ENCODE data around the gene KCNH8. TPM values are rescaled to one million over a fixed set of nuclear protein-coding genes. Genes with fewer than 3 reads are reported as not detected.

Gene KCNH8
- total and polyA plus RNA-seq, 2 experiments from 2014 or later = not detected

DNA sequence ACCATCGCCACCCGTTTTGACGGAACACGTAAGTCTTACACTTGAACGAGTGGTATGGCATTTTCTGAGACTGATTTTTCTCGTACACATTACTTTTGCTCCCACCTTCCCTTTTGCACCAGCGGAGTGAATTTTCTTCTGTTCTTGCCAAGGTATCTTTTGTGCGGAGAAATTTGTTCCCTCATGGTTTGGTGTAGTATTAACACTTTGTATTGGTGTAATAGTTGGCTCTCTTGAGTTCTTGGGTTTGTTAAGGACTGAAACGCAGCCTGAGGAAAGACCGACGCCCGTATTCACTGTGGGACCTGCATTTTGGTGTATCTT is 420 bp downstream of the KCNH8 start:
- Histone ChIP-seq H3K27ac (no peak overlapping the region), H3K4me1 (ENCODE audit: insufficient read depth) (no peaks in the 10 kb centered on the region), H3K36me3 (ENCODE audit: low read depth) (no peaks in the 10 kb centered on the region), H3K79me2 (ENCODE audit: insufficient read depth) (no peaks in the 10 kb centered on the region), H3K9ac (no peak overlapping the region), H3K9me3 (ENCODE audit: low read depth) (no peaks in the 10 kb centered on the region), H4K20me1 (ENCODE audit: insufficient read depth) (no peaks in the 10 kb centered on the region), H3K27me3 (replicated peaks; ENCODE audit: insufficient read depth) (peaks cover 15% of the 10 kb centered on the region), H3F3A (ENCODE audit: insufficient read depth) (no peaks in the 10 kb centered on the region), H2AFZ (no peak overlapping the region), H3K4me2 (ENCODE audit: unreplicated experiment) (no peak overlapping the region), H3K9me2 (ENCODE audit: insufficient read depth) (no peaks in the 10 kb centered on the region), H3K4me3 (no peak overlapping the region)
- no peak for TF ChIP-seq EZH2 (IDR thresholded peaks at IDR 0.05; ENCODE audit: insufficient read depth, poor library complexity, severe bottlenecking)
- 6 to 7% methylated on average over 12 of the region's 12 CpGs for WGBS, 2 experiments (ENCODE audit: low coverage in 1 of 2, low lambda C conversion rate in 2 of 2, missing lambda C conversion rate in 2 of 2)
- DNase-seq = peak; percentile 0
- in situ Hi-C loops (cut with MboI) = no loop called here

DNA sequence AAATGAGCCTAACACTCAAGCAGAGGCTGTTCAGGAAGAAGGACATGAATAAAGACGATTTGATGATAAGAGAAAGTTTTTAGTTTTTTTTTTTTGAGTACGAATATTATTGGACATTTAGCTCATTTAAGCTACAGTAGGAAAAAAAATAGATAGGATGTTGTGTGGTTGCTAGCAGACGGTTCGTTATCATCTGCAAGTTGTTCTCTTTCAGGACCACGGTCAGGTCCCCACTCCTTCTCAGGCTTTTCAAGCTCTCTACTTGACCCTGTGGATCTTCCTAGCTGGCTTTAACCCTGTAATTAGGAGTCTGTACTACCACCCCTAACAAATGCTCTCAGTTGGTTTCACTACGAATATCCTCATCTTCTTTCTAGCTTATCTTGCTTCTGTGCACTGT is 1.1 kb downstream of the KCNH8 start:
- H2AFZ ChIP-seq = no peak overlapping the region
- peaks cover 15% of the 10 kb centered on the region for H3K27me3 ChIP-seq (replicated peaks; ENCODE audit: insufficient read depth)
- no peaks in the 10 kb centered on the region for H3K4me1 ChIP-seq (ENCODE audit: insufficient read depth)
- H3K27ac ChIP-seq = no peak overlapping the region
- H3F3A ChIP-seq (ENCODE audit: insufficient read depth) = no peaks in the 10 kb centered on the region
- TF ChIP-seq EZH2 (IDR thresholded peaks at IDR 0.05; ENCODE audit: insufficient read depth, poor library complexity, severe bottlenecking) (no peak), EZH2phosphoT487 (IDR thresholded peaks at IDR 0.05; ENCODE audit: insufficient read depth, low read depth) (no peak)
- H3K79me2 ChIP-seq (ENCODE audit: insufficient read depth) = no peaks in the 10 kb centered on the region
- in situ Hi-C loops (cut with MboI) = no loop called here
- no peaks in the 10 kb centered on the region for H3K36me3 ChIP-seq (ENCODE audit: low read depth)
- H3K4me3 ChIP-seq = no peak overlapping the region
- H3K4me2 ChIP-seq (ENCODE audit: unreplicated experiment) = no peak overlapping the region
- H3K9ac ChIP-seq = no peak overlapping the region
- WGBS, 2 experiments (ENCODE audit: low coverage in 1 of 2, low lambda C conversion rate in 2 of 2, missing lambda C conversion rate in 2 of 2) = 3% methylated on average over 6 of the region's 6 CpGs
- peak; percentile 29 for DNase-seq
- H3K9me3 ChIP-seq (ENCODE audit: low read depth) = no peaks in the 10 kb centered on the region
- no peaks in the 10 kb centered on the region for H4K20me1 ChIP-seq (ENCODE audit: insufficient read depth)
- H3K9me2 ChIP-seq (ENCODE audit: insufficient read depth) = no peaks in the 10 kb centered on the region

- H3K36me3 ChIP-seq (ENCODE audit: low read depth) = no peaks in the 10 kb centered on the region
- H3K9me2 ChIP-seq (ENCODE audit: insufficient read depth) = no peaks in the 10 kb centered on the region
- H3K4me1 ChIP-seq (ENCODE audit: insufficient read depth) = no peaks in the 10 kb centered on the region
- peaks cover 15% of the 10 kb centered on the region for H3K27me3 ChIP-seq (replicated peaks; ENCODE audit: insufficient read depth)
- no peaks in the 10 kb centered on the region for H3K9me3 ChIP-seq (ENCODE audit: low read depth)
- H4K20me1 ChIP-seq (ENCODE audit: insufficient read depth) = no peaks in the 10 kb centered on the region
- no peak overlapping the region for H3K27ac ChIP-seq
- no peak overlapping the region for H3K9ac ChIP-seq
- no peak overlapping the region for H3K4me3 ChIP-seq
- no peaks in the 10 kb centered on the region for H3K79me2 ChIP-seq (ENCODE audit: insufficient read depth)
- no peak overlapping the region for H2AFZ ChIP-seq
- H3F3A ChIP-seq (ENCODE audit: insufficient read depth) = no peaks in the 10 kb centered on the region
- 12 to 16% methylated on average over 1 of the region's 1 CpG for WGBS, 2 experiments (ENCODE audit: low coverage in 1 of 2, low lambda C conversion rate in 2 of 2, missing lambda C conversion rate in 2 of 2)
- no peak overlapping the region for H3K4me2 ChIP-seq (ENCODE audit: unreplicated experiment)
- no peak for DNase-seq
- no peak for TF ChIP-seq EZH2phosphoT487 (IDR thresholded peaks at IDR 0.05; ENCODE audit: insufficient read depth, low read depth)
- TF ChIP-seq EZH2 (IDR thresholded peaks at IDR 0.05; ENCODE audit: insufficient read depth, poor library complexity, severe bottlenecking) = no peak
- in situ Hi-C loops (cut with MboI) = no loop called here
Measured at GRCh38 chr3:19151171-19151570, 2.9 kb downstream of the KCNH8 start.

DNA sequence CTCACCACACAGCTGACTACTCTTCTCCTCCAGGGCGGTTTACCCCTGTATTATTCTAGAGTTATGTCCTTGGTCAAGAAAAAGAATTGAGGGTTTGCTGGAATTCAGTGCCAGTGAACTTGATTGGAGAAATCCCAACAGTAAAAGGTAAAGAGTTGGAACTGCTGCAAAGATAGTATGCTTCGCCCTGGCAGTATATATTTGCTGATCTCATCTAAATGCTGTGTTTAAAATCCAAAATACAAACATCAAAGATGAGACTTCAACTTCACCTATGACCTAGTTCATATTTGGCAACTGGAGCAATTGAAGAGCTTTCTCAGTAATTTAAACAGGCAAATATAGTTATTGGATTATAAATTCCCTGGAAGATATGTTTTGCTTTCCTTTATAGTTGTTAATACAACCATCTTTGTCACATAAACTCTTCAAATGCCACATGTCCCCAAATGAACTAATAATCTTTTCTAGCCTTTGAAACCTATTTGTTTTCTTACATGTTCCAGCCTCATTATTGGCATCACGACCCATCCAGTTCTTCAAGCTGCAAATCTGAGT is 6.5 kb downstream of the KCNH8 start:
- TF ChIP-seq EZH2phosphoT487 (IDR thresholded peaks at IDR 0.05; ENCODE audit: insufficient read depth, low read depth) (no peak), EZH2 (IDR thresholded peaks at IDR 0.05; ENCODE audit: insufficient read depth, poor library complexity, severe bottlenecking) (no peak)
- H3K4me3 ChIP-seq = no peak overlapping the region
- no peak overlapping the region for H3K27ac ChIP-seq
- no peaks in the 10 kb centered on the region for H3F3A ChIP-seq (ENCODE audit: insufficient read depth)
- H3K79me2 ChIP-seq (ENCODE audit: insufficient read depth) = no peaks in the 10 kb centered on the region
- H3K27me3 ChIP-seq (replicated peaks; ENCODE audit: insufficient read depth) = no peaks in the 10 kb centered on the region
- no peaks in the 10 kb centered on the region for H3K9me3 ChIP-seq (ENCODE audit: low read depth)
- H2AFZ ChIP-seq = no peak overlapping the region
- no peak for DNase-seq
- H3K36me3 ChIP-seq (ENCODE audit: low read depth) = no peaks in the 10 kb centered on the region
- no peak overlapping the region for H3K4me2 ChIP-seq (ENCODE audit: unreplicated experiment)
- H3K9me2 ChIP-seq (ENCODE audit: insufficient read depth) = no peaks in the 10 kb centered on the region
- H4K20me1 ChIP-seq (ENCODE audit: insufficient read depth) = no peaks in the 10 kb centered on the region
- 9 to 12% methylated on average over 3 of the region's 3 CpGs for WGBS, 2 experiments (ENCODE audit: low coverage in 1 of 2, low lambda C conversion rate in 2 of 2, missing lambda C conversion rate in 2 of 2)
- H3K4me1 ChIP-seq (ENCODE audit: insufficient read depth) = no peaks in the 10 kb centered on the region
- in situ Hi-C loops (cut with MboI) = no loop called here
- H3K9ac ChIP-seq = no peak overlapping the region

DNA sequence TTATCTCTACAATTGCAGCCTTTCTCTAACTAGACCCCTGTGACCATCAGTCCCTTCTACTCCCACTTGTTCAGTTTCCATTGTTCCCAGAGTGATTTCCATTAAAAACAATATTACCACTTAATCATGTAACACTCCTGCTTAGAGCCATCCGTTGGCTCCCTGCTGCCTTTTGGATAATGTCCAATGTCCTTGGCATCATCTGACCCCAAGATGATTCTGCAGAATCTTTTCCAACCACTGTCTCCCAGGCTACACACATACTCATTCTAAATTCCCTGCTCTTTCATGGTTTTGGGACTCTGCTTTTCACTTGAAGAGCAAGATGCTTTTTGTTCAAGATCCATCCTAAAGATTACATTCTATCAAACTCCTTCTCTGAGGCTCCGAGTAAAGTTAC is 7.1 kb downstream of the KCNH8 start:
- DNase-seq = no peak
- TF ChIP-seq EZH2phosphoT487 (IDR thresholded peaks at IDR 0.05; ENCODE audit: insufficient read depth, low read depth) = no peak
- TF ChIP-seq EZH2 (IDR thresholded peaks at IDR 0.05; ENCODE audit: insufficient read depth, poor library complexity, severe bottlenecking) = no peak

More for the DNA sequence above, 7.1 kb downstream of the KCNH8 start:
- in situ Hi-C loops (cut with MboI) = no loop called here
- Histone ChIP-seq H3F3A (ENCODE audit: insufficient read depth) (no peaks in the 10 kb centered on the region), H3K9me3 (ENCODE audit: low read depth) (no peaks in the 10 kb centered on the region), H3K9ac (no peak overlapping the region), H3K9me2 (ENCODE audit: insufficient read depth) (no peaks in the 10 kb centered on the region), H3K27ac (no peak overlapping the region), H2AFZ (no peak overlapping the region), H3K27me3 (replicated peaks; ENCODE audit: insufficient read depth) (no peaks in the 10 kb centered on the region), H3K4me1 (ENCODE audit: insufficient read depth) (no peaks in the 10 kb centered on the region), H3K4me3 (no peak overlapping the region), H3K79me2 (ENCODE audit: insufficient read depth) (no peaks in the 10 kb centered on the region), H3K4me2 (ENCODE audit: unreplicated experiment) (no peak overlapping the region), H3K36me3 (ENCODE audit: low read depth) (no peaks in the 10 kb centered on the region), H4K20me1 (ENCODE audit: insufficient read depth) (no peaks in the 10 kb centered on the region)
- WGBS, 2 experiments (ENCODE audit: low coverage in 1 of 2, low lambda C conversion rate in 2 of 2, missing lambda C conversion rate in 2 of 2) = 4 to 10% methylated on average over 2 of the region's 2 CpGs
